AG10803 (cell line): Measurements from ENCODE around the gene FANK1.
"Not testable (repeated sequence)": the region's sequence is repeated elsewhere in the genome, so short reads cannot be mapped to it uniquely, and the experiment has no call there.

Experiments
- DNase-seq: peaks from one replicate; pipeline ENCODE4 v3.0.0; 2010; ENCODE audit warnings: low read depth
- H3K4me3 ChIP-seq: 2 replicates; pipeline ENCODE4 v1.5.1; 2011; ENCODE audit warnings: mild to moderate bottlenecking, low read length, control low read depth
- TF ChIP-seq, protein P1 (sequence below): conservative IDR thresholded peaks from 2 replicates; pipeline ENCODE4 v1.5.1; 2011; ENCODE audit warnings: mild to moderate bottlenecking, low read length, control low read depth, inconsistent platforms

The FANK1 gene

GRCh38 chr10:125925262-125925834, 29.0 kb downstream of the FANK1 start:
- no peak for DNase-seq
- TF ChIP-seq, protein P1, sequence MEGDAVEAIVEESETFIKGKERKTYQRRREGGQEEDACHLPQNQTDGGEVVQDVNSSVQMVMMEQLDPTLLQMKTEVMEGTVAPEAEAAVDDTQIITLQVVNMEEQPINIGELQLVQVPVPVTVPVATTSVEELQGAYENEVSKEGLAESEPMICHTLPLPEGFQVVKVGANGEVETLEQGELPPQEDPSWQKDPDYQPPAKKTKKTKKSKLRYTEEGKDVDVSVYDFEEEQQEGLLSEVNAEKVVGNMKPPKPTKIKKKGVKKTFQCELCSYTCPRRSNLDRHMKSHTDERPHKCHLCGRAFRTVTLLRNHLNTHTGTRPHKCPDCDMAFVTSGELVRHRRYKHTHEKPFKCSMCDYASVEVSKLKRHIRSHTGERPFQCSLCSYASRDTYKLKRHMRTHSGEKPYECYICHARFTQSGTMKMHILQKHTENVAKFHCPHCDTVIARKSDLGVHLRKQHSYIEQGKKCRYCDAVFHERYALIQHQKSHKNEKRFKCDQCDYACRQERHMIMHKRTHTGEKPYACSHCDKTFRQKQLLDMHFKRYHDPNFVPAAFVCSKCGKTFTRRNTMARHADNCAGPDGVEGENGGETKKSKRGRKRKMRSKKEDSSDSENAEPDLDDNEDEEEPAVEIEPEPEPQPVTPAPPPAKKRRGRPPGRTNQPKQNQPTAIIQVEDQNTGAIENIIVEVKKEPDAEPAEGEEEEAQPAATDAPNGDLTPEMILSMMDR: no peak
- no peak overlapping the region for H3K4me3 ChIP-seq

DNA sequence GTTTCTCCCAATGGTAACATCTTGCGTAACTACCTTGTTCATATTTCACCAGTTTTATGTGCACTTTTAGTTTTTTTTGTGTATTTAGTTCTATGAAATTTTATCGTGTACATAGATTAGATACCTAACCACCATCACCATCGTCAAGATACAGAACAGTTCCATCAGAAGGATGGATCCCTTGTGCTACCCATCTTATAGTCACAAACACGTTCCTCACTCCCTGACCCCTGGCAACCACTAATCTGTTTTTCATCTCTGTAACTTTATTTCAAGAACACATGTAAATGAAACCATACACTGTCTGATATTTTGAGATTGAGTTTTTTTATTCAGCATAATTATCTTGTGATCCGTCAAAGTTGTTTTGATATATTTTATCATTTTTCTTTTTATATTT, 29.9 kb downstream of the FANK1 start:
- TF ChIP-seq, protein P1: no peak
- H3K4me3 ChIP-seq: no peak overlapping the region
- DNase-seq: no peak

- not testable (repeated sequence) for DNase-seq, H3K4me3 ChIP-seq
Observed at GRCh38 chr10:125927265-125927664, 30.9 kb downstream of the FANK1 start.

DNA sequence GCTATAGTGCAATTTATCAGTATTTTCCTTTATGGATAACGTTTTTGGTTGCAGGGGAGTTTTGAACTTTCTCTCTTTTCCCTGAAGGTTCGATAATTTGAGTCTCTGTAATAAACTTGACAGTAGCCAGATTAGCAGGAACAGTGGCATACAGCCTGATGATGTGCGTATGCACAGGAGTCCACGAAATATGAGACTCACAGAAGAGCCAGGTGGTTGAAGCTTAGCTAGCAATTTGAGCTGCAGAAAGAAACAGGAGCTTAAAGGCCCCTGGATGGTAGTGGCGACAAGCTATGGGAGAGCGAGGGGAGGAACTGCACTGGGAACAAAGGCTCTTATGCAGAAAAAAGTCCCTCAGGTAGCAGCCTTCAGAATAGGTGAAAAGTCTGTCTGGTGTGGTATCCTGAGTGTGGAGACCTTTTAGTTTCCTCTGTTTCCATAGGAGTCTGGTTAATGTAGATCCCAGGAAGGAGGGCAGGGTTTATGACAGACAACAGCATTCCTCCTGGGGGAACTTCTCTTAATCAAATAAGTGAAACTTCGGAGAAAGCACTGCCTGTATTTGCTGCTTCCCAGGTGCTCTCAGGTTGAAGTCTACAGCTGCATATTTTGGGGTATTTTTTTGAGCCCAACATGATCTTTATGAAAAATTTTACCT, 32.7 kb downstream of the FANK1 start:
- TF ChIP-seq, protein P1: no peak
- no peak overlapping the region for H3K4me3 ChIP-seq

DNA sequence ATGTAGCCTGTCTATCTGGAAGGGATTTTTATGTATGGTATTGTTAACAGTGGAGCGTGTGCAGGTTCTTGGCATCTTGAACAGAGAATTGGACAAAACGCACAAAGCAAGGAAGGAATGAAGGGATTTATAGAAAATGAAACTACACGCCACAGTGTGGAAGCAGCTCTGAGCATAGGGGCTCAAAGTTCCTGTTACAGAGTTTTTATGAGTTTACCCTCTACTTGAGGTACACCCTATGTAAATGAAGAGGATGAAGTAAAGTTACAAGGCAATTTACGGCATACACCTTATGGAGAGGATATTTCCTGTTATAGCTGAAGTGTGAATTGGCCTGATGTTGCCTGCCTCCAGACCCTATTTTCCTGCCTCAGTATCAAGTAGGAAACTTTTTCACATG, 33.3 kb downstream of the FANK1 start:
- no peak for DNase-seq
- TF ChIP-seq, protein P1: no peak
- H3K4me3 ChIP-seq: no peak overlapping the region

More for the DNA sequence above, 32.7 kb downstream of the FANK1 start:
- no peak for DNase-seq

DNA sequence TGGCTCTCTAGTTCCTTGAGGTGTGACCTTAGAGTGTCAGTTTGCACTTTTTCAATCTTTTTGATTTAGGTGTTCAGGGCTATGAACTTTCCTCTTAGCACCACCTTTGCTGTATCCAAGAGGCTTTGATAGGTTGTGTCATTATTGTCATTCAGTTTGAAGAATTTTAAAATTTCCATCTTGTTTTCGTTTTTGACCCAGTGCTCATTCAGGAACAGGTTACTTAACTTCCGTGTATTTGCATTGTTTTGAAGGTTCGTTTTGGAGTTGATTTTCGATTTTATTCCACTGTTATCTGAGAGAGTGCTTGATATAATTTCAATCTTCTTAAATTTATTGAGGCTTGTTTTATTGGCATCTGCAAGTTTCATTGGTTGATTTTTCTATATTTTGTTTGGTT, 37.3 kb downstream of the FANK1 start:
- no peak overlapping the region for H3K4me3 ChIP-seq
- DNase-seq: no peak
- TF ChIP-seq, protein P1: no peak

DNA sequence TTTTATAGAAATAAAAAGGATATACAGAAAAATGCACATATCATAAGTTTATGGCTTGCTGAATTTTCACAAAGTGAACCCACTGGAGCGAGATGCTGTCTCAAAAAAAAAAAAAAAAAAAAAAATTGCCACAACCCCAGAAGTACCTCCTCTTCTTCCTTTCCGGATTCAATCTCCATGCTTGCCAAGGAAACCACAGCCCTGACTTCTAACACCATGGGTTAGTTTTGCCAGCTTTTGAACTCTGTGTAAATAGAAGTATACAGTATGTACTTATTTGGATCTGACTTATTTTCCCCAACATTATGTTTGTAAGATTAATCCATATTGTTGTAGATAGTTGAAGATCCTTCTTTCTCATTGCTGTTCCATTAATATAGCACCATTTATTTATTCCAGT, 40.0 kb downstream of the FANK1 start:
- TF ChIP-seq, protein P1: no peak
- DNase-seq: no peak

More for the DNA sequence above, 40.0 kb downstream of the FANK1 start:
- H3K4me3 ChIP-seq: no peak overlapping the region
